Measurements from ENCODE around the gene SLC12A9.
"Not testable (repeated sequence)": the region's sequence is repeated elsewhere in the genome, so short reads cannot be mapped to it uniquely, and the experiment has no call there.

The SLC12A9 gene
- total RNA-seq, result 54.8 to 107 (median 90.2) reads per million in 4 donors

- DNase-seq, result peak; percentile 69 to 88 (median 77)
Observed at GRCh38 chr7:100852048-100852872, at the start of gene SLC12A9. Gene SLC12A9 (plus strand): TSS chr7:100852713. CDS start chr7:100854198, 1,485 bp downstream.

- no peak for DNase-seq
Observed at GRCh38 chr7:100802951-100803350, 49.6 kb upstream of the SLC12A9 start.

GRCh38 chr7:100803398-100804161 lies 48.9 kb upstream of the SLC12A9 start:
- DNase-seq, result peak in 1 of 5 donors; percentile 48

DNA sequence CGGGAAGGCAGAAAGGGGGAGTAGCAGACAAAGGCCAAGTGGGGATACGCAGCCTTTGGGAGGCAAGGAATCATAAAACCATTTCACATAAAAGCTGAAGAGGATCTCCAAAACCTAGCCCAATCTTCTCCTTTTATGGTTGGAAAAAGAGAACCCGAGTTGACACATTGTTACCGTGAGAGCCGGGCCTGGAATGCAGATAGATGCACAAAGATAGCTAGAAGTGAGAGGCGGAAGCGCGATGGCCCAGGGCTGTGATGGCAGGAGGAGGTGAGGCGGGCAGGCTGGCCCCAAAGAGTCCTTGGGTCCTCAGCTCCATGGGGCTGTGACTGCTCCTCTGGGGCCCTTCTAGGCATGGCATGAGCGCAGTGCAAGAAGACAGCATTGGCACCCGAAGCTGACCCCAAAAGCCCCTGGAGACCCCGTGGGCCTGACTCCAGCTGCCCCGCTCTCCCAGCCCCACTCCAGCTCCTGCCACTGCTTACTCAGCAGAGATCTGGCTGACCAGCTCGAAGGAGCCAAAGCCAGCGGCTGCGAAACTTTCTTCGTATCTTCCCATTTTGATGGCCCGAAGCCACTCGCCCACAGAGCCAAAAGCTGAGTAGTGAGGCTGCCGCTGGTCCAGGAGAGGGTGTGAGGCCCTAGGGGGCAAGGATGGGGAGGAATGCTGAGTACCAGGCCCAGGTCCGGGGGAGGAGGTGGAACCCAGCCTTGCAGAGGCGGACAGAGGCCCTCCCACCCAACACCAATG lies 47.7 kb upstream of the SLC12A9 start:
- DNase-seq, result no peak

GRCh38 chr7:100806276-100806675 lies 46.2 kb upstream of the SLC12A9 start:
- DNase-seq, result no peak

- not testable (repeated sequence) for DNase-seq
Observed at GRCh38 chr7:100806883-100807282, 45.6 kb upstream of the SLC12A9 start.

DNA sequence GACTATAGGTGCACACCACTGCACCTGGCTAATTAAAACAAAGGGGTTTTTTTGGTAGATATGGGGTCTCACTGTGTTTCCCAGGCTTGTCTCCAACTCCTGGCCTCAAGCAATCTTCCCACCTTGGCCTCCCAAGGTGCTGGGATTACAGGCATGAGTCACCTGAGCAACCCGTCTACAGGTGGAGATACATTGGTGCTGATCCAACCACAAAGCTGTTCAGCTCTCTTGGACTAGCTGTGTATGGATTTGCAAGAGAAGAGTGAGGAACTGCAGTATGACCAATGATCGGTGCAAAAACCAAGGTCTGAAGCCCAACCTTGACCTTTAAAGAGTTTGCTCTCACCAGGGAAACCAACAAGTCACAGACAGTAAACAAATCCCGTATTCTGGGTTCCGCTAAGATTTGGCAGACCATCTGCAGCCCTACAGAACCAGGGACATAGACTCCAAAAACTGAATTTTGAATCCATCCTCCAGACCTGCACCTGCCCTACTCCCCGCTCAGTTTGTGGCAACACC lies 44.1 kb upstream of the SLC12A9 start:
- no peak for DNase-seq

DNA sequence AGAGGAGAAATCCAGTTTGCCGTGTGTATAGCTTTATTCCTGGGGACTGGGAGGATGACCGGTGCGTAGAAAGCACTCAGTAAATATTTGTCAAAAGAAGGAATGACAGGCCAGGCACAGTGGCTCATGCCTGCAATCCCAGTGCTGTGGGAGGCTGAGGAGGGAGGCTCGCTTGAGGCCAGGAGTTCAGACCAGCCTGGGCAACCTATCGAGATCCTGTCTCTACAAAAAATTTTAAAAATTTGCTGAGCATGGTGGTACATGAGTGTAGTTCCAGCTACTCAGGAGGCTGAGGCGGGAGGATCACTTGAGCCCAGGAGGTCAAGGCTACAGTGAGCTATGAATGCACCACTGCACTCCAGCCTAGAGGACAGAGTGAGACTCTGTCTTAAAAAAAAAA lies 41.0 kb upstream of the SLC12A9 start:
- DNase-seq, result no peak

GRCh38 chr7:100812729-100813128 lies 39.8 kb upstream of the SLC12A9 start:
- DNase-seq, result no peak

GRCh38 chr7:100816515-100816914 lies 36.0 kb upstream of the SLC12A9 start:
- not testable (repeated sequence) for DNase-seq

DNA sequence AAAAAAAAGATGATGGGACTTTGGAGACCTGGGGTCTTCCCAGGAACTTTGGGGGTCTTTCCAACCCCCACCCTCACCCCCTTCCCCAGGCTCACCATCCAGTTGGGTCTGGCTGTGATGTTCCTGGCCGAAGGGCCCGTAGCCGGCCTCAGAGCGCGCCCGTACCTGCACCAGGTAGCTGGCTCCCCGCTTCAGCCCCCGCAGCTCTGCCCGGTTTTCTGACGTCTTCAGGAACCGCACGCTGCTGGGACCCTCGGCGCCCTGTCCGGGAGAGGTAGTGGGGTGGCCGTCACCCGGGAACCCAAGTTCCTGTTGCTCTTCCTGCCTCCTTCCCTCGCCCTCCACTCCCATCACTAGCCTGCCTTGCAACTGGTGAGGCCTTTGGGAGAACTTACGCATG lies 35.4 kb upstream of the SLC12A9 start:
- no peak for DNase-seq

- DNase-seq, result no peak
Observed at GRCh38 chr7:100818366-100818765, 34.1 kb upstream of the SLC12A9 start.

DNA sequence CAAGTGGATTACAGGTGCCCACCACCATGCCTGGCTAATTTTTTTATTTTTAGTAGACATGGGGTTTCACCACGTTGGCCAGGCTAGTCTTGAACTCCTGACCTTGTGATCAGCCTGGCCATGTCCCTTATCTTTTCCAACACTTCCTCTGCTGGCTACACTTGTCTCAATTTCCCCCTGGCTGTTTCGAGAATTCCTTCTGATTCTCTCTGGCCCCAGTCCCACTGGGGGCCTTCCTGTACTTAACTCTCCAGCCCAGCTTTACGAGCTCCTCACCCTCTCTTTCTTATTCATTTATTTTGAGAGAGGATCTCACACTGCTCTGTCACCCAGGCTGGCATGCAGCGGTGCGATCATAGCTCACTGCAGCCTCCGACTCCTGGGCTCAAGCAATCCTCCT lies 33.7 kb upstream of the SLC12A9 start:
- no peak for DNase-seq

DNA sequence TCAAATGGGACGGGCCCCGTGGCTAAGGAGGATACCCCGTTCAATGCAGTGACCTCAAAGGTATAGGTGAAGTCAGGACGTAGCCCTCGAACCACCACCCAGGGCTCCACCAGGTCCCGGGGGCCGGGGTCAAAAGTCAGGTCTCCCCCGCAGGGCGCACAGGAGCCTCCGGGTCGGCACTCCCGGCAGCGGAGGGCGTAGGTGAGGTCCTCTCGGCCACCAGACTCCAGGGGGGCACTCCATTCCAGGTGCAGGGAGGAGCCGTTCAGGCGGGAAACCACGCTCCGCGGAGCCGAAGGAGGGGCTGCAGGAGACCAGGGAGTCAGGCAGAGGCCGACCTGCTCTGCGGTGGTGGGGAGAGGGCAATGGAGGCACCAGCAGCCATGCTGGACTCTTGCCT lies 32.9 kb upstream of the SLC12A9 start:
- no peak for DNase-seq

GRCh38 chr7:100822236-100823139 lies 30.0 kb upstream of the SLC12A9 start:
- DNase-seq, result no peak

DNA sequence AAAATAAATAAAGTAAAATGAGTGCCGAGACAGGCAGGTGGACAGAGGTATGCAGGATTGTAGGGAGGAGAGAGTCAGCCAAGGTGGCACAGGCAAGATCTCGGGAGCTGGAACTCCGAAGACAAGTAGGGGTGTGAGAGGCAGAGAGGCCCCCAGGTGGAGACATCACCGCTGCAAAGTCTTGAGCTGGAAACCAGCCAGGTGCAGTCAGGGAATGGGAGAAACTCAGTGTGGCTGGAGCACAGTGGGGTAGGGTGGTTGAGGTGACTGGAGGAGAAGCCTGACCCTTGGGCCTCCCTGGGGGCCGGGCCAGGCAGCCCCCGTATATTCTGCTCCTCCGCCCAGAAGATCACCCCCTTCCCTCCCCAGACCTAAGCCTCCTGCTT lies 29.4 kb upstream of the SLC12A9 start:
- no peak for DNase-seq

DNA sequence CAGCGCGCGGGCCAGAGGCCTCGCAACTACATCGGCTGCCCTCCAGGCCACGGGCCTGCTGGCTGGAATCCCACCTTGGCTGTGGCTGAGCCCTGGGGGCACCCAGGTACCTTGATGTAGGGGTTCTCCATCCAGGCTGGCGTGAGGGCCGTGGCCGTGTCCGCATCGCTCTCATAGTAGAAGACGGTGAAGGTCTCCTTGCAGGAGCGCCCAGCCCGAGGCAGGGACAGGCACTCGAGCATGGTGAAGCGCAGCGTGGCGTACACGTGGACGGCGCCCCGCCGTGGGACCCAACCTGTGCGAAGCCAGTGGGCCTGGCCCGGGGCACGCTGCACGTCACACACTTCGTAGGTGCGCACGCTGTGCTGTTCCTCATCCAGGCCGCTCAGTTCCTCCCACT lies 29.0 kb upstream of the SLC12A9 start:
- no peak for DNase-seq

DNA sequence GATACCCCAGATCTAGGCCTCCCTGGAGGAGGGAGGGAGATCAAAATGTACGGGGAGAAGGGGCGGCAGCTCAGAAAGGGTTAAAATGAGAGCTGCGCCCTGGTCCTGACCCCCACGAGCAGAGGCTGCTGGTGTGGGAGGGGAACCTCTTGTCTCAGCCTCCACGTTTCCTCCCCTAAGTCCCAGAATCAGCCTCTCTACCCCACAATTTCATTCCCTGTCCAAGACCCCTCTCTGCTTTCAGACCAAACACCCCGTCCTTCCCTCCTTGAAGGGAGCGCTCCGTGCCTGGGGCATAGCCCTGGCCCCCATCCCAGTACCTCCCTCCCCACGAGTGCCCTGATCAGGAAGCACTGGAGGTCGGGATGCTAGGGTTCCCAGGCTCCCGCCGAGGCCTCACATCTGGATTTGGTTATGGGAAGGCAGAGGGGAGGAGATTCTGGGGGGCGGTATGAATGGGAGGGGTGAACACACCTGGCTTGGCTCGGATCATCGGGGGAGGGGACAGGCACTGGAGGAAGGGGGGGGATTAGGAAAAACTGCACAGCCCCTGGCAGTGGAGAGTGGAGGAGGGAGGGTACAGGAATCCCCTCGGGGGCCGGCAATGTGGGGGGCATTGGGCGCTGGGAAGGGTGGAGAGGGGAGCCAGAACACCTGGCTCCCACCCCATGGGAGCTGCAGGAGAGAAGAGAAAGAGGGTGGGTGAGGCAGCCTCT lies 27.9 kb upstream of the SLC12A9 start:
- no peak for DNase-seq

DNA sequence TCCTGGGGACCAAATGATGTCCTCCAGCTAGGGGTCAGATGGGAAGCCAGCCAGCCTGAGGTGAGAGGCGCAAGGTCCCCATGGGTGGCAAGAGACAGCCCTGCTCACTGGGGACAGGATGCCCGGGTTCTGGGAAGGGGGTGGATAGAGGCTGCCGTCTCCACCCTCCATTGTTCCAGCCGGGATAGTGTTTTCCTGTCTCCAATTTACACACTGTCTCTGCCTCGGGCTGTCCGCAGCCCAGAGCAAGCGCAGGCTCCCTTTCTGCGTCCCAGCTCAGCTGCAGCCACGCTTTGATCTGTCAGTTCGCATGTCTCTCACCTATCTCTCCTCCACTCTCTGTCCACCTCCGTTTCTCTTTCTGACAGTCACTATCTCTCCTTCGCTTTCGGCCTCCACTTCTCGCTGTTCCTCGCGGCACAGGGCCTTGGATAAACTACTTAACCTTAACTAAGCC lies 27.3 kb upstream of the SLC12A9 start:
- DNase-seq, result no peak

- no peak for DNase-seq
Observed at GRCh38 chr7:100825751-100826513, 26.6 kb upstream of the SLC12A9 start.
